ENCODE data around the gene APOD.

Gene APOD

GRCh38 chr3:195539479-195539878 is 44.3 kb downstream of the APOD start:
- H3K4me3 ChIP-seq (ENCODE audit: low read depth, low read length), result no peak overlapping the region
- DNase-seq (ENCODE audit: low read depth), result no peak
- TF ChIP-seq MYC (IDR thresholded peaks at IDR 0.05; ENCODE audit: low read depth, low read length) (no peak), CTCF (IDR thresholded peaks at IDR 0.05; ENCODE audit: low read depth, low read length) (no peak), POLR2A (IDR thresholded peaks at IDR 0.05; ENCODE audit: extremely low read depth, insufficient read length) (no peak), MAX (IDR thresholded peaks at IDR 0.05; ENCODE audit: low read depth, low read length) (no peak)

GRCh38 chr3:195537995-195538394 is 45.7 kb downstream of the APOD start:
- no peak for DNase-seq (ENCODE audit: low read depth)
- no peak for TF ChIP-seq CTCF (IDR thresholded peaks at IDR 0.05; ENCODE audit: low read depth, low read length)
- TF ChIP-seq MYC (IDR thresholded peaks at IDR 0.05; ENCODE audit: low read depth, low read length), result no peak
- no peak for TF ChIP-seq MAX (IDR thresholded peaks at IDR 0.05; ENCODE audit: low read depth, low read length)
- TF ChIP-seq POLR2A (IDR thresholded peaks at IDR 0.05; ENCODE audit: extremely low read depth, insufficient read length), result no peak
- H3K4me3 ChIP-seq (ENCODE audit: low read depth, low read length), result no peak overlapping the region

GRCh38 chr3:195535293-195535692 is 48.4 kb downstream of the APOD start:
- no peak overlapping the region for H3K4me3 ChIP-seq (ENCODE audit: low read depth, low read length)
- TF ChIP-seq POLR2A (IDR thresholded peaks at IDR 0.05; ENCODE audit: extremely low read depth, insufficient read length) (no peak), CTCF (IDR thresholded peaks at IDR 0.05; ENCODE audit: low read depth, low read length) (no peak), MYC (IDR thresholded peaks at IDR 0.05; ENCODE audit: low read depth, low read length) (no peak), MAX (IDR thresholded peaks at IDR 0.05; ENCODE audit: low read depth, low read length) (no peak)
- DNase-seq (ENCODE audit: low read depth), result no peak

GRCh38 chr3:195532834-195533233 is 50.9 kb downstream of the APOD start:
- TF ChIP-seq MAX (IDR thresholded peaks at IDR 0.05; ENCODE audit: low read depth, low read length) (no peak), CTCF (IDR thresholded peaks at IDR 0.05; ENCODE audit: low read depth, low read length) (no peak), MYC (IDR thresholded peaks at IDR 0.05; ENCODE audit: low read depth, low read length) (no peak), POLR2A (IDR thresholded peaks at IDR 0.05; ENCODE audit: extremely low read depth, insufficient read length) (no peak)
- H3K4me3 ChIP-seq (ENCODE audit: low read depth, low read length), result no peak overlapping the region

GRCh38 chr3:195532345-195532744 is 51.4 kb downstream of the APOD start:
- no peak overlapping the region for H3K4me3 ChIP-seq (ENCODE audit: low read depth, low read length)
- DNase-seq (ENCODE audit: low read depth), result no peak
- TF ChIP-seq POLR2A (IDR thresholded peaks at IDR 0.05; ENCODE audit: extremely low read depth, insufficient read length), result no peak
- no peak for TF ChIP-seq MYC (IDR thresholded peaks at IDR 0.05; ENCODE audit: low read depth, low read length)
- TF ChIP-seq CTCF (IDR thresholded peaks at IDR 0.05; ENCODE audit: low read depth, low read length), result no peak
- TF ChIP-seq MAX (IDR thresholded peaks at IDR 0.05; ENCODE audit: low read depth, low read length), result no peak

More at GRCh38 chr3:195532834-195533233, 50.9 kb downstream of the APOD start:
- no peak for DNase-seq (ENCODE audit: low read depth)

- H3K4me3 ChIP-seq (ENCODE audit: low read depth, low read length), result no peak overlapping the region
- TF ChIP-seq CTCF (IDR thresholded peaks at IDR 0.05; ENCODE audit: low read depth, low read length) (no peak), POLR2A (IDR thresholded peaks at IDR 0.05; ENCODE audit: extremely low read depth, insufficient read length) (no peak), MYC (IDR thresholded peaks at IDR 0.05; ENCODE audit: low read depth, low read length) (no peak), MAX (IDR thresholded peaks at IDR 0.05; ENCODE audit: low read depth, low read length) (no peak)
- no peak for DNase-seq (ENCODE audit: low read depth)
Measured at GRCh38 chr3:195531683-195532082, 52.1 kb downstream of the APOD start.
